T1000 (cell line): ENCODE data around the gene GALNT9.
"Not testable (repeated sequence)": the region's sequence is repeated elsewhere in the genome, so short reads cannot be mapped to it uniquely, and the experiment has no call there.

Experiments
- DNase-seq: peaks from one replicate; lab custom pipeline; 2025; ENCODE audit warnings: mixed read lengths; lab: John Stamatoyannopoulos, UW

Gene GALNT9

GRCh38 chr12:132358241-132359225, 29.1 kb upstream of the GALNT9 start:
- not testable (repeated sequence) for DNase-seq

- no peak for DNase-seq
Observed at GRCh38 chr12:132357623-132358186, 28.3 kb upstream of the GALNT9 start.

- DNase-seq, result no peak
Observed at GRCh38 chr12:132356691-132357622, 27.6 kb upstream of the GALNT9 start.

- DNase-seq, result no peak
Observed at GRCh38 chr12:132355742-132356681, 26.6 kb upstream of the GALNT9 start.

GRCh38 chr12:132354982-132355680, 25.7 kb upstream of the GALNT9 start:
- DNase-seq, result no peak

- no peak for DNase-seq
Observed at GRCh38 chr12:132354211-132354981, 25.0 kb upstream of the GALNT9 start.

- no peak for DNase-seq
Observed at GRCh38 chr12:132353811-132354210, 24.4 kb upstream of the GALNT9 start.

- DNase-seq, result no peak
Observed at GRCh38 chr12:132352896-132353800, 23.8 kb upstream of the GALNT9 start.

- DNase-seq, result no peak
Observed at GRCh38 chr12:132351751-132352495, 22.5 kb upstream of the GALNT9 start.

GRCh38 chr12:132349501-132350131, 20.2 kb upstream of the GALNT9 start:
- DNase-seq, result no peak

- no peak for DNase-seq
Observed at GRCh38 chr12:132348176-132348575, 18.8 kb upstream of the GALNT9 start.

- no peak for DNase-seq
Observed at GRCh38 chr12:132347176-132347855, 17.9 kb upstream of the GALNT9 start.

- no peak for DNase-seq
Observed at GRCh38 chr12:132346471-132347175, 17.2 kb upstream of the GALNT9 start.

- DNase-seq, result no peak
Observed at GRCh38 chr12:132345561-132346200, 16.3 kb upstream of the GALNT9 start.

- DNase-seq, result no peak
Observed at GRCh38 chr12:132345126-132345525, 15.7 kb upstream of the GALNT9 start.

- no peak for DNase-seq
Observed at GRCh38 chr12:132344601-132345000, 15.2 kb upstream of the GALNT9 start.
